Neural cell (in vitro differentiated cells): ENCODE data around the gene KCTD16. TPM values are rescaled to one million over a fixed set of nuclear protein-coding genes. Genes with fewer than 3 reads are reported as not detected.

Source experiments
- H2AFZ ChIP-seq: fragments of 200-600, 300-800 bp; sonication (generic), shearing (Covaris generic); 2 replicates; pipeline ENCODE4 v1.6.0; 2014; ENCODE audit warnings: low read depth, mild to moderate bottlenecking, antibody characterized with exemption, low read length, moderate library complexity
- H3F3A ChIP-seq: fragments of 200-600 bp; shearing (Covaris generic); 2 replicates; pipeline ENCODE4 v1.6.1; 2016; ENCODE audit warnings: mild to moderate bottlenecking, moderate library complexity, mixed read lengths, antibody characterized with exemption, low read length; ENCODE audit not compliant: insufficient read depth, poor library complexity, severe bottlenecking
- H3K27ac ChIP-seq: fragments of 200-600, 300-800 bp; sonication (generic), shearing (Covaris generic); 2 replicates; pipeline ENCODE4 v1.5.1; 2014; ENCODE audit warnings: mild to moderate bottlenecking, low read length, moderate library complexity
- H3K27me3 ChIP-seq: fragments of 300-800, 200-600 bp; sonication (generic), shearing (Covaris generic); 2 replicates; pipeline ENCODE4 v1.6.0; 2014; ENCODE audit warnings: mild to moderate bottlenecking, low read depth, low read length, moderate library complexity; ENCODE audit not compliant: insufficient read depth
- H3K36me3 ChIP-seq: fragments of 300-800, 200-600 bp; sonication (generic), shearing (Covaris generic); 2 replicates; pipeline ENCODE4 v1.5.1; 2014; ENCODE audit warnings: mild to moderate bottlenecking, antibody characterized with exemption, low read length, moderate library complexity; ENCODE audit not compliant: insufficient read depth
- H3K4me2 ChIP-seq: fragments of 300-800, 200-600 bp; sonication (generic), shearing (Covaris generic); 2 replicates; pipeline ENCODE4 v1.6.0; 2014; ENCODE audit warnings: mild to moderate bottlenecking, low read length
- H3K4me3 ChIP-seq: fragments of 300-800, 200-600 bp; sonication (generic), shearing (Covaris generic); 2 replicates; pipeline ENCODE4 v1.5.1; 2014; ENCODE audit warnings: mild to moderate bottlenecking, low read length, moderate library complexity
- H3K79me2 ChIP-seq: fragments of 200-600 bp; shearing (Covaris generic); replicated peaks from 2 replicates; pipeline ENCODE4 v1.6.0; 2014; ENCODE audit warnings: mild to moderate bottlenecking, low read length, moderate library complexity; ENCODE audit not compliant: insufficient read depth
- H3K9ac ChIP-seq: fragments of 300-800, 200-600 bp; sonication (generic), shearing (Covaris generic); 2 replicates; pipeline ENCODE4 v1.6.1; 2016; ENCODE audit warnings: mild to moderate bottlenecking, low read length, mixed read lengths
- H3K9me2 ChIP-seq: fragments of 200-600 bp; shearing (Covaris generic); 2 replicates; pipeline ENCODE4 v1.6.1; 2016; ENCODE audit warnings: mild to moderate bottlenecking, low read length, mixed read lengths; ENCODE audit not compliant: insufficient read depth
- H3K9me3 ChIP-seq: fragments of 200-600, 300-800 bp; sonication (generic), shearing (Covaris generic); 2 replicates; pipeline ENCODE4 v1.6.1; 2016; ENCODE audit warnings: mild to moderate bottlenecking, mixed run types, low read length, moderate library complexity, mixed read lengths
- H4K20me1 ChIP-seq: fragments of 200-600 bp; shearing (Covaris generic); 2 replicates; pipeline ENCODE4 v1.6.1; 2016; ENCODE audit warnings: mild to moderate bottlenecking, mixed run types; ENCODE audit not compliant: insufficient read depth
- EP300 ChIP-seq: fragments of 450-650 bp; conservative IDR thresholded peaks from 2 replicates; pipeline ENCODE4 v1.6.1; 2014; ENCODE audit warnings: antibody characterized with exemption, mild to moderate bottlenecking, moderate library complexity; ENCODE audit not compliant: poor library complexity, severe bottlenecking
- EZH2 ChIP-seq: fragments of 200-600, 300-800 bp; shearing (Covaris generic), sonication (generic); IDR thresholded peaks from 2 replicates; pipeline ENCODE4 v1.6.1; 2014; ENCODE audit warnings: antibody characterized with exemption, low read length, borderline replicate concordance, mild to moderate bottlenecking; ENCODE audit not compliant: insufficient read depth, poor library complexity, severe bottlenecking
- MXI1 ChIP-seq: fragments of 450-650 bp; conservative IDR thresholded peaks from 2 replicates; pipeline ENCODE4 v1.6.1; 2014; ENCODE audit warnings: antibody characterized with exemption, mild to moderate bottlenecking; ENCODE audit not compliant: poor library complexity, severe bottlenecking
- POLR2AphosphoS5 ChIP-seq: IDR thresholded peaks from 2 replicates; pipeline ENCODE4 v1.6.1; 2012
- RAD21 ChIP-seq: fragments of 450-650 bp; conservative IDR thresholded peaks from 2 replicates; pipeline ENCODE4 v1.6.1; 2014; ENCODE audit warnings: antibody characterized with exemption, mild to moderate bottlenecking, moderate library complexity
- SMC3 ChIP-seq: fragments of 450-650 bp; conservative IDR thresholded peaks from 2 replicates; pipeline ENCODE4 v1.6.1; 2014; ENCODE audit warnings: antibody characterized with exemption, mild to moderate bottlenecking, moderate library complexity; ENCODE audit not compliant: poor library complexity
- TAF1 ChIP-seq: IDR thresholded peaks from 2 replicates; pipeline ENCODE4 v1.6.1; 2012; ENCODE audit warnings: low read depth
- polyA plus RNA-seq: library from polyadenylated mRNA; depleted of rRNA; stranded (reverse); fragments of >200 nt; gene quantifications from 2 replicates; pipeline ENCODE4 v1.2.3, GENCODE V29; 2014
- TF ChIP-seq, protein P1 (sequence below): fragments of 450-650 bp; IDR thresholded peaks from 2 replicates; pipeline ENCODE4 v1.5.1; 2014; ENCODE audit warnings: antibody characterized with exemption, mild to moderate bottlenecking, moderate library complexity; ENCODE audit not compliant: poor library complexity, severe bottlenecking
- TF ChIP-seq, protein P2 (sequence below): IDR thresholded peaks from 2 replicates; pipeline ENCODE4 v1.6.1; 2012; ENCODE audit warnings: borderline replicate concordance

Gene KCTD16
- polyA plus RNA-seq, 1 donor from 2014 or later: 7.1 TPM

- H3K4me2 ChIP-seq: no peak overlapping the region
Observed at GRCh38 chr5:144405991-144406390, 235.3 kb downstream of the KCTD16 start.

DNA sequence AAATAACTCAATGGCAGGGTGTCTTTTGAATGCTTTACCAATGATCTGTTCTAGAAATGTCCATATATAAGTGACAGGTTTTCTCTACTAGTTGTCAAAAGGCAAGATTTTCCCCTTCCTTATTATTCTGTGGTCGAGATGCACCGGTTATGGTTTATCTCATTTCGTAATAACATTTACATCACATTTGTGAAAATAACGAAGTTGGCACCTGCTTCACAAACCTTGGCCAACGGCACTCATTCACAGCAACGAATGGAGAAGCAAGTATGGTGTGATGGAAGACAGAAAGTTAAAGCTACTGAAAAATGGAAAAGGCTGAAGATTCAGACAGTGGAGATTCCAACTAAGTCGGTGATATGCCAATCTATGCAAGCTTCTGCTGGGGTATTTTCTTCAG, 235.8 kb downstream of the KCTD16 start:
- TF ChIP-seq, protein P1, sequence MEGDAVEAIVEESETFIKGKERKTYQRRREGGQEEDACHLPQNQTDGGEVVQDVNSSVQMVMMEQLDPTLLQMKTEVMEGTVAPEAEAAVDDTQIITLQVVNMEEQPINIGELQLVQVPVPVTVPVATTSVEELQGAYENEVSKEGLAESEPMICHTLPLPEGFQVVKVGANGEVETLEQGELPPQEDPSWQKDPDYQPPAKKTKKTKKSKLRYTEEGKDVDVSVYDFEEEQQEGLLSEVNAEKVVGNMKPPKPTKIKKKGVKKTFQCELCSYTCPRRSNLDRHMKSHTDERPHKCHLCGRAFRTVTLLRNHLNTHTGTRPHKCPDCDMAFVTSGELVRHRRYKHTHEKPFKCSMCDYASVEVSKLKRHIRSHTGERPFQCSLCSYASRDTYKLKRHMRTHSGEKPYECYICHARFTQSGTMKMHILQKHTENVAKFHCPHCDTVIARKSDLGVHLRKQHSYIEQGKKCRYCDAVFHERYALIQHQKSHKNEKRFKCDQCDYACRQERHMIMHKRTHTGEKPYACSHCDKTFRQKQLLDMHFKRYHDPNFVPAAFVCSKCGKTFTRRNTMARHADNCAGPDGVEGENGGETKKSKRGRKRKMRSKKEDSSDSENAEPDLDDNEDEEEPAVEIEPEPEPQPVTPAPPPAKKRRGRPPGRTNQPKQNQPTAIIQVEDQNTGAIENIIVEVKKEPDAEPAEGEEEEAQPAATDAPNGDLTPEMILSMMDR: no peak
- TF ChIP-seq SMC3: no peak
- no peaks in the 10 kb centered on the region for H3K36me3 ChIP-seq
- no peaks in the 10 kb centered on the region for H3K27me3 ChIP-seq
- no peak overlapping the region for H3K4me3 ChIP-seq
- H3K4me2 ChIP-seq: no peak overlapping the region
- no peaks in the 10 kb centered on the region for H3K9me3 ChIP-seq
- no peaks in the 10 kb centered on the region for H3F3A ChIP-seq
- H3K27ac ChIP-seq: no peak overlapping the region
- H3K9ac ChIP-seq: no peak overlapping the region
- no peaks in the 10 kb centered on the region for H4K20me1 ChIP-seq
- H2AFZ ChIP-seq: no peak overlapping the region
- H3K9me2 ChIP-seq: no peaks in the 10 kb centered on the region
- H3K79me2 ChIP-seq: no peaks in the 10 kb centered on the region

More at GRCh38 chr5:144405991-144406390, 235.3 kb downstream of the KCTD16 start:
- Histone ChIP-seq H2AFZ (no peak overlapping the region), H3K9me3 (no peaks in the 10 kb centered on the region), H3K27me3 (no peaks in the 10 kb centered on the region), H3K4me3 (no peak overlapping the region), H3F3A (no peaks in the 10 kb centered on the region), H4K20me1 (no peaks in the 10 kb centered on the region), H3K9me2 (no peaks in the 10 kb centered on the region), H3K9ac (no peak overlapping the region), H3K27ac (no peak overlapping the region), H3K36me3 (no peaks in the 10 kb centered on the region), H3K79me2 (no peaks in the 10 kb centered on the region)
- no peak for TF ChIP-seq POLR2AphosphoS5
- TF ChIP-seq, protein P1: no peak
- TF ChIP-seq, protein P2, sequence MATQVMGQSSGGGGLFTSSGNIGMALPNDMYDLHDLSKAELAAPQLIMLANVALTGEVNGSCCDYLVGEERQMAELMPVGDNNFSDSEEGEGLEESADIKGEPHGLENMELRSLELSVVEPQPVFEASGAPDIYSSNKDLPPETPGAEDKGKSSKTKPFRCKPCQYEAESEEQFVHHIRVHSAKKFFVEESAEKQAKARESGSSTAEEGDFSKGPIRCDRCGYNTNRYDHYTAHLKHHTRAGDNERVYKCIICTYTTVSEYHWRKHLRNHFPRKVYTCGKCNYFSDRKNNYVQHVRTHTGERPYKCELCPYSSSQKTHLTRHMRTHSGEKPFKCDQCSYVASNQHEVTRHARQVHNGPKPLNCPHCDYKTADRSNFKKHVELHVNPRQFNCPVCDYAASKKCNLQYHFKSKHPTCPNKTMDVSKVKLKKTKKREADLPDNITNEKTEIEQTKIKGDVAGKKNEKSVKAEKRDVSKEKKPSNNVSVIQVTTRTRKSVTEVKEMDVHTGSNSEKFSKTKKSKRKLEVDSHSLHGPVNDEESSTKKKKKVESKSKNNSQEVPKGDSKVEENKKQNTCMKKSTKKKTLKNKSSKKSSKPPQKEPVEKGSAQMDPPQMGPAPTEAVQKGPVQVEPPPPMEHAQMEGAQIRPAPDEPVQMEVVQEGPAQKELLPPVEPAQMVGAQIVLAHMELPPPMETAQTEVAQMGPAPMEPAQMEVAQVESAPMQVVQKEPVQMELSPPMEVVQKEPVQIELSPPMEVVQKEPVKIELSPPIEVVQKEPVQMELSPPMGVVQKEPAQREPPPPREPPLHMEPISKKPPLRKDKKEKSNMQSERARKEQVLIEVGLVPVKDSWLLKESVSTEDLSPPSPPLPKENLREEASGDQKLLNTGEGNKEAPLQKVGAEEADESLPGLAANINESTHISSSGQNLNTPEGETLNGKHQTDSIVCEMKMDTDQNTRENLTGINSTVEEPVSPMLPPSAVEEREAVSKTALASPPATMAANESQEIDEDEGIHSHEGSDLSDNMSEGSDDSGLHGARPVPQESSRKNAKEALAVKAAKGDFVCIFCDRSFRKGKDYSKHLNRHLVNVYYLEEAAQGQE: no peak
- TF ChIP-seq TAF1: no peak
- no peak for TF ChIP-seq EP300
- no peak for TF ChIP-seq MXI1
- TF ChIP-seq EZH2: no peak
- no peak for TF ChIP-seq SMC3
- TF ChIP-seq RAD21: no peak
